ENCODE results near the gene DBI.

DBI gene

GRCh38 chr2:119421304-119421703, 54.5 kb downstream of the DBI start:
- DNase-seq (ENCODE audit: low spot score): no peak
- in situ Hi-C loops (cut with MboI; ENCODE audit: low sequenced_read_pairs, unreplicated experiment): no loop called here
- TF ChIP-seq CTCF (IDR thresholded peaks at IDR 0.05; ENCODE audit: borderline replicate concordance, control extremely low read depth, extremely low read depth, insufficient read depth, missing control alignments): no peak

GRCh38 chr2:119421741-119422140, 55.0 kb downstream of the DBI start:
- in situ Hi-C loops (cut with MboI; ENCODE audit: low sequenced_read_pairs, unreplicated experiment): no loop called here
- no peak for DNase-seq (ENCODE audit: low spot score)
- TF ChIP-seq CTCF (IDR thresholded peaks at IDR 0.05; ENCODE audit: borderline replicate concordance, control extremely low read depth, extremely low read depth, insufficient read depth, missing control alignments): no peak
